Measurements from ENCODE around the gene CDK14.

CDK14 gene

DNA sequence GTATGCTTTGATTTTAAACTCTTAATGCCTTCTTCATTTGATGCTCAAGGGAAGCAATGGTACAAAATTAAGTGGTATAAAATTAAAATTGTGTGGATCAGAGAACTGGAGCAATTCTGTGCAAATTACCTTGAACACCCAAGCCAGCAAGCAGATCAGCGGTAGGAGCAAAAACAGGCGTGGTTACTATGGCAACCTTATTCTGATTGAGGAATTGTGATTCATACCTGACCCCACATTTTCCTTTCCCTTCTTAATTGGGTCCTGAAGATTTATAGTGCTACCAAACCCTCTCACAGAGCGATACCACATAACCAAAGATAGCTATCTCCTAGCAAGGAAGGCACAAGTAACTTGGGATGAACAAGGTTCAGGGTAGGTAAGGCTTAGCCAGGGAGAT is 595.6 kb downstream of the CDK14 start:
- DNase-seq: no peak

DNA sequence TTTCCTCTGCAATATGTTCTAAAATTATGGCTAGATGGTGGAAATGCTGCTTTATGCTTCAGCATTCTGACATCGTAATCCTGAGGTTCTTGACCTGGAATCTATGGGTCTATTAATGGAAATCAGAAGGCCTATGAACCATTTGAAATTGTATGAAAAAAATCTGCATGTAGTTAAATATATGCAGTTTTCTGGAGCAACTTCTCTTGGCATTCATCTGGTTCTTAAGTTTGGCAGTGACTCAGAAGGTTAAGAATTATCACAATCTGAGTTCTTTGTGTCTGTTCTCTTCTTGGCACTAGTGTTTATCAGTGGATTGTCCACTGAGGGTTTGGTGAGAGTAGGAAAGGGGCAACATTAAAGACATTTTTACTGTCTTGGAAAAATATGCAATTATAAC is 597.0 kb downstream of the CDK14 start:
- no peak for DNase-seq

GRCh38 chr7:91194841-91195240 is 598.7 kb downstream of the CDK14 start:
- DNase-seq: no peak

DNA sequence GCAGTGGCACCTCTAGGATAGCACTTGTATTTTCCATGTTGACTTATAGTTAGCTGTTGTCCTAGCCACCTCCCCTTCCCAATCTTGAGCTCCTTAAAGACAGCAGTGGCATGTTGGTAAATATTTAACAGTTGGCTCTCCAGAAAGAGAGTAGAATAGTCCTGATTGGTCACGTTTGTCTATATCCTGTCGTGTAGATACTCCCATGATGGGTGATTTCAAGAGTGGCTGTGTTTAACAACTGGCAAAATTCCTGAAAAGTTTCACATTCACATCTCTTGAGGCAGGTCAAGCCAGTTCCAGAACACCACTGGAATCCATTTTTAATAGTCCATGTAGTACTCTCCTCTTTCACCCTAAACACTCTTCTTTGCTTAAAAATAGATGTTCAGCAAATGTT is 599.9 kb downstream of the CDK14 start:
- DNase-seq: no peak

- DNase-seq: no peak
Observed at GRCh38 chr7:91198371-91198770, 602.2 kb downstream of the CDK14 start.

- DNase-seq: no peak
Observed at GRCh38 chr7:91199601-91200000, 603.5 kb downstream of the CDK14 start.

DNA sequence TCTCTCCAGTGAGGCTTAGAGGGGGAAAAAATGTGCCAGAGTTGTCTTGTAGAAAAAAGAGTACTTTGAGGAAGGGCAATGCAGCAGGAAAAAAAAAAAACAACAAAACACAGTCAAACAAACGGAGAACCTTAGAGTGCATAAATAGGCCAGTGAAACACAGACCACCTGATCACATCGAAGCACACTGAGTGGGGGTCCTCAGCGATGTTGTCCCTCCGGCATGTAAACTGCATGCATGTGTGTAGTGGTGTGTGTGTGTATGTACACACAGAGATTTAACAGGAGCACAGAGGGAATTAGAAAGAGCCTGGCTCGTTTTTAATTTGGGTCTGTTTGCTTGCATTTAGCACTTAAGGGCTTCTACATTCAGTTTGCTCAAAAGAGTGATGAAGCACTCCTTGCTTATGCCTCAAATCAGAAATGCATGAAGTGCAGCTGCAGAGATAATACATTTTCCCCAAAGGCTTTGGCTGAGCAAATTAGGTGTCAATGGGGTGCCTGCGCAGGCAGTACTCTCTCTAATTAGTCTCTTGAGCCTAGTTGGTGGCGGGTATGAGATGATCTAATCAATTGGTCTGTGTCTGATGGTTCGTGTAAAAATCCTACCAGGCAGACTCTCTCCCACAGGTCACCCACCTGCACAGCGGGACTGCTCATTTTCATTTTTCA is 605.5 kb downstream of the CDK14 start:
- DNase-seq: no peak

- no peak for DNase-seq
Observed at GRCh38 chr7:91206361-91206960, 610.3 kb downstream of the CDK14 start.

DNA sequence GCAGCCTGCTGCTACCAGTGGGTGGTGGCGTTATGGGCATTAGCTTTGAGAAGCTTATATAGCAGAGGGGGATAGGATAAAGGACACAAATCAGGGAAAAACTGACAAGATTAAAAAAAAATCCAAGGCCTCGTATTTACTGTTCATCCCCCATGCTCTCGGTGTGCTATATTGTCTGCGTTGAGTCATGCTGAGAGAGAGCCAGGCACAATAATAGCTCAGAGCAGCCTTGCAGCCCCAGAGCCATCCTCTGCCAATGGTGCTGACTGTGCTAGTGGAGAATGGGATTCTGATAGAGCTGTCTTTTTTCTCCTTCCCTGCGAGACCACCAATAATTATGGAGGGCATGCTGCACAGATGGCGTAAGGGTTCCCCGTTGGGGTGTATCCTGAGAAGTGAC is 616.5 kb downstream of the CDK14 start:
- DNase-seq: no peak

GRCh38 chr7:91226411-91226810 is 630.3 kb downstream of the CDK14 start:
- no peak for DNase-seq

DNA sequence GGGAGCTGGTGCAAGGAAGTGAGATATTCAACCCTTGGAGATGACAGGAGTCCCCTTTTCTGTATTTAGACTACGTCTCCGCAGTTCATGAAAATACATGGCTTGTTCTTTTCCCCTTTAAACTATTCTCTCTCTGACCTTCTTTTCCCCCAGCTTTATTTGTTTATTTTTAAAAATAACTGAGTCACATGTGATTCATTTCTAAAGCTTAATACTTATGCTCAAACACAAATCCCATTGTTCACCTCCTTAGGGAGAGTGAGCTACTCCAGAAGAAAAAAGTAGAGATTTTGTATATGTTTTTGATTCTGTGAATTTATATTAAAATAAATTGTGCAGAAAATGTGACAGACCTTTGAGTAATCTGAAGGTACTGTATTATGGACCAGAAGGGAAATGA is 632.2 kb downstream of the CDK14 start:
- DNase-seq: no peak

GRCh38 chr7:91228927-91229558 is 632.9 kb downstream of the CDK14 start:
- no peak for DNase-seq

GRCh38 chr7:91230100-91230499 is 634.0 kb downstream of the CDK14 start:
- no peak for DNase-seq

DNA sequence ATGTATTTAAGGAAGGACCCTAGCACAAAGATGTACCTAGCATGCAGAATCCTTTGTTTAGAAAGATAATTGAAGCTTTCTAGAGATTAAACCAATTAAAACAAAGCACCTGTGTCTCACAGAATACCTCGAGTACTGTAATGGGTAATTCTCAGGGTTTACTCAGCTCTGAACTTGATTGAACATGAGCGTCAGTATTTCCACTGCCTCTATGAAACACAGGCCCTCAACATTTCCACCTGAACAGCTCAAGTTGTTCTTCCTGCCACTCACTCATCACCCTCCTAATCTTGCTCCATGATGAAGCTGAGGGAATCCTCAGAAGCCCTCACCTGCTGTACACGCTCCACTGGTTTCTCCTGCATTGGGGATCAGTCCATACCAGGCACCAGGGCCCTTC is 634.4 kb downstream of the CDK14 start:
- DNase-seq: no peak

- DNase-seq: no peak
Observed at GRCh38 chr7:91233212-91233611, 637.1 kb downstream of the CDK14 start.

DNA sequence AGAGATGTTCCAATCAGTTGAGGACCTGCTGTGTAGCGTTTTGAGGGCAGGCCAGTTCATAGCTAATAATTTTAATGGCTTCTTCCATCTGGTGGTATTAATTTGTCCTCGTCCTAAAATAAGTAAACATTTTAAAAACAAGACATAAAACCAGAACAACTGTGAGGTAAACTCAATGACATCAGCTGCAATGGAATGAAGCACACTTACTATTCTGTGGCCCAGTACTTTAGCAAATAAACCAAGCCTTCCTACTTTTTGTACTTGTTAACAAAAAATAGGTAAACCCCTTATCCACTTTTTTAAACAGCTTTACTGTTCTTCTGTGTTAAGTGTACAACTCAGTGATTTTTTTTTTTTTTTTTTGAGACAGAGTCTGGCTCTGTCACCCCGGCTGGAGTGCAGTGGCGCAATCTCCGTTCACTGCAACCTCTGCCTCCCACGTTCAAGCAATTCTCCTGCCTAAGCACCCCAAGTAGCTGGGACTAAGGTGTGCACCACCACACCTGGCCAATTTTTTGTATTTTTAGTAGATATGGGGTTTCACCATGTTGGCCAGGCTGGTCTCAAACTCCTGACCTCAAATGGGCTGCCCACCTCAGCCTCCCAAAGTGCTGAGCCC is 639.2 kb downstream of the CDK14 start:
- no peak for DNase-seq

DNA sequence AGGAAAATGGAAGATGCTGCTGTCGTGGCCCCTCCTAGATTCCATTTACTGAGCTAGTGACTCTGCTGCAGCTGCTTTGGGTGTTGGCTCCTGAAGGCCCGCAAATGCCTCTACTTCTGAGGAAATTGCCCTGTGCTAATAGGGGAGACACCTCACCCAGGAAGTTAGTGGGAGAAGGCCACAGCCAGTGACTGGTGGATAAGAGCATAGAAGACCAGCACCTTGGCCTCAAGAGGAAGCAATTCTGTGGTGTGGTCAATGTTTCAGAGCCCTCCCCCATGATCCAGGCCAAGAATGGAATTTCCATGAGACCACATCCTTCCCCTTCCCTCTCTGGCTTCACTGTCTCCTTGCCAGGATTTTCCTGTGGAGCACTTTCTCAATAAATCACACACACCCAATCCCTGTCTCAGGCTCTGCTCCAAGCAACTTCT is 643.1 kb downstream of the CDK14 start:
- no peak for DNase-seq

DNA sequence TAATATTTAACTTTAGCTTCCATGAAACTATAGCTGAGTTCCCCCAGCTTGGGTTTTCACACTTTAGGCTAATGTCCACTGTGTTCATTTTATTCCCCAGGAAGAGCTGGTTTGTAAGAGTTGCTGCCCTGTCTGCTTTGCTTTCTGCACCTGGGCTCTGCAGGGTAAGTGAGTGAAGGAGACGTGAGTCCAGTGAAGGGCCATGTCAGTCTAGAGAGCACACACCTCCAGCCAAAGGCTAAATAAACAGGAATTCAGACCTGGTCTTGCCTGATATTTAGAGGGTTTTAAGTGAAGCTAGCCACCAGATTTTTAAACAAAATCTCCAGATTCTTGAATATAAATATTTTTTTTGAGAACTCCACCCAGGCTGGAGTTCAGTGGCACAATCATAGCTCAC is 643.7 kb downstream of the CDK14 start:
- no peak for DNase-seq

DNA sequence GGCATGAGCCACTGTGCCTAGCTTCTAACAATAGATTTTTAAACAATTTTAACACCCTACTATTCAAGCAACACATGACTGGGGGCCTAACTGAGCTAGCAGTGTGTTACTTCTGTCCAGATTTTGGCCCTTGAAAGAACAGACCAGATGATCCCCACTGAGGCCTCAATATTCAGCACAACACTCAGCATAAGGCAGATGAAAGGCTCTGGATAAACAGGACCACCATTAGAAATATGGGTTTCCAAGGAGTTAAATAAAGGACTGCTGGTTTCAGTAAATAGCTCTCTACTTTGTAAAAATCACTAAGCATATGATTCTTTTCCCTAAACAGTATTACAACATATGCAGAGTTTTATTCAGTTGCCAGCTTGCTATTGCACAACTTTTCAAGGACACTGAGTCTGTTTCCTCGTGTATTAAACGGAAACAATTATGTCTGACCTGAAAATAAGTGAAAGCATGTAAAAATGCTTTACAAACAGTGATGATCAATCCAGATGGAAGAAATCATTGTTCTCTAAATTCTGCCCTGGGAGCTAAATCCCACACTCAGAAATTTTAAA is 644.3 kb downstream of the CDK14 start:
- no peak for DNase-seq

- no peak for DNase-seq
Observed at GRCh38 chr7:91242097-91242844, 646.1 kb downstream of the CDK14 start.

DNA sequence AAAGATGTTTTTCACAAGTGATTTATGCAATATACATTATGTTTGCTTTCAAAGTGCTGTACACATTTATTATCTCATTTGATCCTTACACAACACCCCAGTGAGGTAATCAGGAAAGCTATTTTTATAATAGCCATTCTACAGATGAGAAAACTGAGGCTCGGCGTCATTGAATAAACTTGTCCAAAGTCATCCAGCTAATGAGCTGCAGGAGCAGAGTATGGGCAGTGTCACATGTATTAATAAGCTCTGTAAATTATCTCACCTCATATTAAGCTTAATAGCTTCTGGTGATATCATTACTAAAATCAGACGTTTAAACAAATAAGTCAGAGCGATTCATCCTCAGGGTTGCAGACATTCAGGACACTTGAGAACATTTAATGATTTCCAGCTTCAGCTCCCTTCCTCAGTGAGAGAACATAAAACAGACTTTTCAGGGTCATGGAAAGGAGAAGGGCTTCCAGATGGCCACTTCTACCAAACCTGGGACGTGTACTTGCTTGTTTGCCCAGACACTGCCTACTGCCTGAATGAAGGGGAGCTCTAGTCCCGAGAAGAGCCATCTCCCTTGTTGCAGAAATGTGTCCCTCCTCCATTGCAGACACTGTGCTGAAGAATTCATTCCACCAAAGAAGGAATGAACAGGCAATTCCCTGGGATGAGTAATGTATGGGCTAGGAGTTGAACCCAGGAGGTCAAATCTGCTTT is 647.6 kb downstream of the CDK14 start:
- no peak for DNase-seq

- DNase-seq: no peak
Observed at GRCh38 chr7:91247500-91247899, 651.4 kb downstream of the CDK14 start.
